ENCODE measurements around the gene AUTS2. TPM values are rescaled to one million over a fixed set of nuclear protein-coding genes. Genes with fewer than 3 reads are reported as not detected.

Gene AUTS2
- total and polyA plus RNA-seq, 2 of the 8 experiments (the other 6 are each of a cell fraction or from before 2014, with no cell fraction given): 25.9 to 101 TPM

GRCh38 chr7:70346844-70347462 is 748.7 kb downstream of the AUTS2 start:
- H3K36me3 ChIP-seq (ENCODE audit: control insufficient read depth in 2 of 4, insufficient read depth in 4 of 4, low read length in 3 of 4): no peaks in the 10 kb centered on the region
- H2AFZ ChIP-seq (ENCODE audit: low read length): no peak overlapping the region
- H3K23ac ChIP-seq (ENCODE audit: insufficient read length): no peak overlapping the region
- no peak for TF ChIP-seq SP4 (IDR thresholded peaks at IDR 0.05; ENCODE audit: low read length)
- TF ChIP-seq SIRT6 (IDR thresholded peaks at IDR 0.05; ENCODE audit: low read length): no peak
- TF ChIP-seq TCF12 (IDR thresholded peaks at IDR 0.05; ENCODE audit: low read depth, low read length): no peak
- H2AK5ac ChIP-seq (ENCODE audit: low read depth, low read length): no peak overlapping the region
- H2BK15ac ChIP-seq (ENCODE audit: low read length): no peak overlapping the region
- POLR2A ChIA-PET (ENCODE audit: partially characterized antibody): no interaction called here
- no peak overlapping the region for H2BK20ac ChIP-seq (ENCODE audit: low read length)
- peaks cover 0 to 1% of the 10 kb centered on the region in 2 experiments for H4K20me1 ChIP-seq (replicated peaks in 1 of 2; ENCODE audit: control insufficient read depth in 1 of 2, insufficient read depth in 2 of 2, low read length in 2 of 2)
- H3K79me2 ChIP-seq (ENCODE audit: control insufficient read depth in 1 of 2, insufficient read depth in 2 of 2, low read length in 2 of 2): no peaks in the 10 kb centered on the region
- H3K14ac ChIP-seq (ENCODE audit: insufficient read length): no peak overlapping the region
- no peak overlapping the region for H3K56ac ChIP-seq (replicated peaks; ENCODE audit: insufficient read length, low read depth, low read length)
- H3K79me1 ChIP-seq (ENCODE audit: low read depth, low read length): no peaks in the 10 kb centered on the region
- CTCF ChIA-PET (ENCODE audit: partially characterized antibody): interaction anchor here (1.5 kb wide), 1 partner anchor 74 kb away, joined by 3 read pairs; no protein-coding TSS in a partner anchor
- H4K5ac ChIP-seq (ENCODE audit: insufficient read length, low read depth, low read length): no peak overlapping the region
- no peak overlapping the region for H3K4me2 ChIP-seq (ENCODE audit: insufficient read depth in 1 of 2, low read depth in 2 of 2, low read length in 2 of 2)
- no peaks in the 10 kb centered on the region for H3K23me2 ChIP-seq (ENCODE audit: low read depth, low read length)
- H4K8ac ChIP-seq (ENCODE audit: extremely low read depth, insufficient read depth, low read length): no peak overlapping the region
- DNase-seq (ENCODE audit: low read depth in 1 of 2, low spot score in 2 of 2): no peak
- H2BK5ac ChIP-seq (ENCODE audit: low read depth, low read length): no peak overlapping the region
- no peaks in the 10 kb centered on the region for H3K27me3 ChIP-seq (replicated peaks in 1 of 4; ENCODE audit: control insufficient read depth in 3 of 4, extremely low read depth in 1 of 4, insufficient read depth in 3 of 4, low read length in 3 of 4)
- H3K18ac ChIP-seq (ENCODE audit: extremely low read depth, low read length): no peak overlapping the region
- no peak overlapping the region for H2BK12ac ChIP-seq (ENCODE audit: low read depth, low read length)
- no peaks in the 10 kb centered on the region for H3K4me1 ChIP-seq (replicated peaks in 1 of 4; ENCODE audit: control insufficient read depth in 3 of 4, insufficient read depth in 4 of 4, low read length in 3 of 4)
- no peak overlapping the region for H3K27ac ChIP-seq (ENCODE audit: low read depth, low read length)
- H3K4me3 ChIP-seq (ENCODE audit: extremely low read depth in 1 of 4, insufficient read depth in 2 of 4, low read depth in 3 of 4, low read length in 4 of 4): no peak overlapping the region
- H3K9ac ChIP-seq (replicated peaks in 1 of 4; ENCODE audit: extremely low read depth in 1 of 4, low read depth in 3 of 4, low read length in 3 of 4): no peak overlapping the region
- H2BK120ac ChIP-seq (replicated peaks; ENCODE audit: low read depth, low read length): no peak overlapping the region
- H4K91ac ChIP-seq (replicated peaks; ENCODE audit: insufficient read length, low read length): no peak overlapping the region
- WGBS, 2 experiments (ENCODE audit: extremely low coverage in 1 of 2, insufficient coverage in 1 of 2, insufficient read length in 1 of 2, insufficient replicate concordance in 2 of 2, low coverage in 1 of 2, low lambda C conversion rate in 2 of 2, missing lambda C conversion rate in 1 of 2): 96% methylated on average over 5 of the region's 5 CpGs; no CpG with 5 or more reads in 1 of the 2 experiments
- no peak overlapping the region for H3K4ac ChIP-seq (replicated peaks; ENCODE audit: insufficient read length, low read depth, low read length)
- H3K9me3 ChIP-seq (ENCODE audit: insufficient read depth in 2 of 2, low read depth in 1 of 2, low read length in 1 of 2): no peaks in the 10 kb centered on the region
- FAIRE-seq: no peak
